GM12864 (cell line): ENCODE data around the gene TRAF5.

Experiments
- DNase-seq: peaks from one replicate; pipeline ENCODE4 v3.0.0-alpha.2; 2011; ENCODE audit warnings: low read depth
- H3K4me3 ChIP-seq: 2 replicates; pipeline ENCODE4 v1.5.1; 2011; ENCODE audit warnings: mild to moderate bottlenecking, low read depth, low read length, control low read depth
- TF ChIP-seq, protein P1 (sequence below): IDR thresholded peaks from 2 replicates; pipeline ENCODE4 v1.5.1; 2011; ENCODE audit warnings: low read depth, mild to moderate bottlenecking, moderate library complexity, low read length, control low read depth, inconsistent platforms; ENCODE audit errors: missing control alignments

Gene TRAF5, protein sequence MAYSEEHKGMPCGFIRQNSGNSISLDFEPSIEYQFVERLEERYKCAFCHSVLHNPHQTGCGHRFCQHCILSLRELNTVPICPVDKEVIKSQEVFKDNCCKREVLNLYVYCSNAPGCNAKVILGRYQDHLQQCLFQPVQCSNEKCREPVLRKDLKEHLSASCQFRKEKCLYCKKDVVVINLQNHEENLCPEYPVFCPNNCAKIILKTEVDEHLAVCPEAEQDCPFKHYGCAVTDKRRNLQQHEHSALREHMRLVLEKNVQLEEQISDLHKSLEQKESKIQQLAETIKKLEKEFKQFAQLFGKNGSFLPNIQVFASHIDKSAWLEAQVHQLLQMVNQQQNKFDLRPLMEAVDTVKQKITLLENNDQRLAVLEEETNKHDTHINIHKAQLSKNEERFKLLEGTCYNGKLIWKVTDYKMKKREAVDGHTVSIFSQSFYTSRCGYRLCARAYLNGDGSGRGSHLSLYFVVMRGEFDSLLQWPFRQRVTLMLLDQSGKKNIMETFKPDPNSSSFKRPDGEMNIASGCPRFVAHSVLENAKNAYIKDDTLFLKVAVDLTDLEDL

DNA sequence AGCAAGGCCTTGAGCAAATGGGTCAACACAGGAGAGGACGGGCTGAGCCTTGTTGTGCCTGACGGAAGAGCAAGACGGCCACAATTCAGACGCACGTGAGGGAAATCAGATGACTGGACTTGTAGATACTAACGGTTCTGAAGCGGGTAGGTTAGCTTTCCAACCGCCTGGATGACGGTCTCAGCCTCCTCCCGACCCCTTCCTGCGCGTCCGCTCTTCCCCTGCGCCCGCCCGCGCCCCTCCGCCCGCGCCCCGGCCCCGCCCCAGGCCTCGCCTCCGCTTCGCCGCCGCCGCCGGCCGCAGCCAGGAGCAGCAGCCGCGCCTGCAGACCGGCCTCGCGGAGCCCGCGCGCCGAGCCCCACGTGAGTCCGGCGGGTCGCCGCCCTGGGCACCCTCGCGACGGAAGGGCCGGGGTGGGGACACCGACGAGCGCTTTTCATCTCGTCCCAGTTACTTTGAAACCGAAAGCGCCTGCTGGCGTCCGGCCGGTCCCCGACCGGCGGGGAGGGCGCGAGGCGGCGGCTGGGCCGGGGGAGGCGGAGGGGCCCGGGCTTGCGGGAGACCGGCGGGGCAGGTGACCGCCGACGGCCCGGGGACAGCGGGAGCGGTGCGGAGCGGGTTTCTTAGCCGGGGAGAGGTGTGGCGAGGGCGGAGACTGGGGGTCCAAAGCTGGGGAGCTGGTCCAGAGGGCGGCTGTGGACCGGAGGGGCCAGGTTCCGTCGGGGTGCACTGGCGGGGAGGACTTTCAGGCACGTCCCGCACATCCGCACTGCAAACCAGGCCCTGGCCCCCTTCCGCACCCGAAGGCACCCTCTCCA is at the start of gene TRAF5:
Gene TRAF5 (plus strand): TSS at position 306 of the 818 bp plus-strand sequence. CDS start 26,407 bp downstream, outside the sequence.
- TF ChIP-seq, protein P1, sequence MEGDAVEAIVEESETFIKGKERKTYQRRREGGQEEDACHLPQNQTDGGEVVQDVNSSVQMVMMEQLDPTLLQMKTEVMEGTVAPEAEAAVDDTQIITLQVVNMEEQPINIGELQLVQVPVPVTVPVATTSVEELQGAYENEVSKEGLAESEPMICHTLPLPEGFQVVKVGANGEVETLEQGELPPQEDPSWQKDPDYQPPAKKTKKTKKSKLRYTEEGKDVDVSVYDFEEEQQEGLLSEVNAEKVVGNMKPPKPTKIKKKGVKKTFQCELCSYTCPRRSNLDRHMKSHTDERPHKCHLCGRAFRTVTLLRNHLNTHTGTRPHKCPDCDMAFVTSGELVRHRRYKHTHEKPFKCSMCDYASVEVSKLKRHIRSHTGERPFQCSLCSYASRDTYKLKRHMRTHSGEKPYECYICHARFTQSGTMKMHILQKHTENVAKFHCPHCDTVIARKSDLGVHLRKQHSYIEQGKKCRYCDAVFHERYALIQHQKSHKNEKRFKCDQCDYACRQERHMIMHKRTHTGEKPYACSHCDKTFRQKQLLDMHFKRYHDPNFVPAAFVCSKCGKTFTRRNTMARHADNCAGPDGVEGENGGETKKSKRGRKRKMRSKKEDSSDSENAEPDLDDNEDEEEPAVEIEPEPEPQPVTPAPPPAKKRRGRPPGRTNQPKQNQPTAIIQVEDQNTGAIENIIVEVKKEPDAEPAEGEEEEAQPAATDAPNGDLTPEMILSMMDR = no peak
- DNase-seq = no peak
- H3K4me3 ChIP-seq = peak within 1 kb of the TSS; percentile 83

DNA sequence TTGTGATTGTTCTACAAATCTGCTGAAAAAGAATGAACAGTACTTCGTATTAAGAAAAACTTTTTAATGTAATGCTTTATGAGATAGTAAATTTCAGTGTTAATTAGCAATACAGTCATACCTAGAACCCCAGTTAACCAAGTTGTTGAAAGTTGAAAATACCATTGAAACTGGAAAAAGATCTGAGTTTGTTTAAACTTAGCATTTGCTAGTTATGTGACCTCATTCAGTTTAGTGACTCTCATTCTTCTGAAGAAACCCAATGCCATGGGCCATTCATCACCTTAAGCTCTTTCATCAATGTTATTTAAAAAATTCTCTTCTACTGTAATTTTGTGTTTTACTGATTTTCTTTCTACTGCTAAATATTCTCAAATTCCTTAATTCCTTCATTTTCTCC is 47.3 kb upstream of the TRAF5 start:
- H3K4me3 ChIP-seq = no peak overlapping the region
- TF ChIP-seq, protein P1 = no peak
- no peak for DNase-seq

DNA sequence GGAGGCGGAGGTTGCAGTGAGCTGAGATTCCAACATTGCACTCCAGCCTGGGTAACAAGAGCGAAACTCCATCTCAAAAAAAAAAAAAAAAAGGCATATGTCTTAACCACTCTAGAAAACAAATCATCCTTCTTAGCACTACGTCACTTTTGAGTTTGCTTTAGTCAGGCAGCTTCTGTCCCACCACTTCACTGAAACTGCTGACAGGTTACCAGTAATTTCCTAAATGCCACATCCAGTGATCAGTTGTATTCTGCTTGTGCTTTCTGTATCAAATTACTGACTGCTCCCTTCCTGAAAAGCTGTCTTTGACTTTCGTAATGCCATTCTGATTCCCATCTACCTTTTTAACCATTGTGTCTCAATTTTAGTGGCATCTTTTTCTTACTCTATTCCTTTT is 45.7 kb upstream of the TRAF5 start:
- TF ChIP-seq, protein P1 = no peak
- H3K4me3 ChIP-seq = no peak overlapping the region
- DNase-seq = no peak

DNA sequence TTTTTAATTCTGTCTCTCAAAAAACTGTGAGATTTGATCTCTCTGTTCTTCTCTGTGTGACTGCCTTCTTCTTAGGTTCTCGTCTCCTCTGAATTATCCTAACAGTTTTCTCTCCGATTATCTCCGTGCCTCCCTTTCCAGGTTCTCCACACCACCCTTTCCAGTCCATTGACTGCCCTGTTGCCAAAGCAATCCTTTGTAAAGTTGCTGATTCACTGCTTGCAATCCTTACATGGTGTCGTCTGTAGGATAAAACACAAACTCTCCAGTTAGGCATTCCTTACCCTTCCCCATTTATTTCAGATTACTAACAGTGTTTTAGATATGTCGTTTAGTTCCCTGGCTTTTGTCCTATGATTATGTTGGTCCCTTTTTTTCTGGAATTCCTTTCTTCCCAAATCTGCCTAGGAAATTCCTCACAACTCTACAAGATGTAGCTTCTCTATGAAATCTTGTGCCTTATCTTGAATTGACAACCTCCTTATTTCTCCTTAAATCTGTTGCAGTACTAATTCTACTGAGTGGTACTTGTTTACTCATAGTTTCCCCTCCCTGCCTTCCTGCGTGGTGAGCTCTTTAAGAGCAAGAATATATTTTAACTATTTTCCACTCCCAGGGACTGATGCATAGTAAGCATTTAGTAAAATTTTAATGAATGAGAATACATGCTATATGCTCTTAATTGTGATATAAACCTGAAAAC is 45.2 kb upstream of the TRAF5 start:
- no peak overlapping the region for H3K4me3 ChIP-seq
- no peak for DNase-seq
- TF ChIP-seq, protein P1 = no peak

DNA sequence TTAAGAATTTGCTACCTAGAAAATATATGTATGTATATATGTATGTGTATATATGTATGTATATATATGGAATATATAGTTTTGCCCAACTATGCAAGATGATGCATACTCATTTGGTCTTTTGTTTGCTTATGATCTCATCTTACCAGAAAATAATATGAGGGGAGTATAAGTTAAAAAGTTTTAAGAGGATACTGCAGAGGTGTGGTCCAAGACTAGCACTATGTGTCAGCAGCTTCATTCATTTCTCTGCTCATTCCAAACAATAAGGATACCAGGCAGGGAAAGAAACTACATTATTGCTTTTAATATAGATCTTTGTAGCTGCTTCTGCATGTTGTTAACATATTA is 44.6 kb upstream of the TRAF5 start:
- TF ChIP-seq, protein P1 = no peak
- no peak for DNase-seq

DNA sequence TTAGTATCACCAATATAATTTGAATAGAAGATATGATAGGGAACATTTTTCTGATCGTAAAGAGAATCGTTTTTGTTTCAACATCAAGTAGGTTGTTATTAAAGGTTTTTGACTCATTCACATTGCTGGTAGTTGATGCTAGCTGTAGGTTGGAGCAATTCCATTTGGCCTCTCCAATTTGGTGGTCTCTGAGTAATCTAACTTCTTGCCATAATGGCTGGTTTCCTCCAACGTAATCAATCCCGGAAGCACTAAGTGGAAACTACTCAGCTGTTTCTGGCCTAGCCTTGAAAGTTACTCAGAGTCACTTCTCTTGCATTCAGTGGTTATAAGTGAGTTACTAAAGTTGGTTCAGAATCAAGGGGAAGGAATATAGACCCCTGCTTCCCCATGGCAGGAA is 41.4 kb upstream of the TRAF5 start:
- H3K4me3 ChIP-seq = no peak overlapping the region
- TF ChIP-seq, protein P1 = no peak
- DNase-seq = no peak

More for the DNA sequence above, 44.6 kb upstream of the TRAF5 start:
- no peak overlapping the region for H3K4me3 ChIP-seq
